Pons (tissue), 1 donor: ENCODE results near the gene RAB43.
A peak's percentile ranks its signal among the peaks of the same experiment; 100 is the strongest.
"Not testable (repeated sequence)": the region's sequence is repeated elsewhere in the genome, so short reads cannot be mapped to it uniquely, and the experiment has no call there.

ENCODE experiments used
- DNase-seq: peaks from one replicate; pipeline ENCODE4 v3.0.0-alpha.2; 2016; ENCODE audit warnings: low spot score

RAB43 gene

DNA sequence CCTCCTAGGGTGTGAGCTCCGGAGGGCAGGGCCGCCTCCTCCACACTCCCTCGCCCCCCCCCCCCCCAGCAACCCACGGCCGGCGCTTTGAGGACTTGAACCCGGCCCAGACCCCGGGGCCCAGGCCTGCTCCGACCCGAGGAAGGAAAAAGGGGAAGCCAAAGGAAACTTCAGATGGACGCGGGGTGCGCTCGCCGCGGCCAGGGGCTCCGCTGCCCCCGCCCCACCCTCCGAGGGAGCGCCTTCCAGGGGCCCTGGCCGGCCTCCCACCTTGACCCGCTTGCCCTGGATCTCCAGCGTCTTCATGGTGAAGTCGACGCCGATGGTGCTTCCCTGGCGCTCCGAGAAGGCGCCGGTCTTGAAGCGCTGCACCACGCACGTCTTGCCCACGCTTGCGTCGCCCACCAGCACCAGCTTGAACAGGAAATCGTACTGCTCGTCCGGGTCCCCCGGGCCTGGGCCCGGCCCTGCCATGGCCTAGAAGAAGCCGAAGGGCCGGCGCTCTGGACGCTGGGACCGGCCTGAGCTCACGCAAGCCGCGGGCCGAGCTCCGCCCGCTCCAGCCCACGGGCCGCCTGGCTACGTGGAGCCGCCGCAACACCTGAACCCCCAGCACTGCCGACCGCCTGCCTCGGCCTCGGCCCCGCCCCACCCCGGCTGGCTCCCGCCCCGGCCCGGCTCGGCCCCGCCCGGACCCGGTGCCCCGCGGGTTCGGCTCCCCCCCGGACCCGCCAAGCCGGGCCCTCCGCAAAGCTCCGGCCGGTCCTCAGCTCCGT is 400 bp downstream of the RAB43 start:
- DNase-seq = no peak

DNA sequence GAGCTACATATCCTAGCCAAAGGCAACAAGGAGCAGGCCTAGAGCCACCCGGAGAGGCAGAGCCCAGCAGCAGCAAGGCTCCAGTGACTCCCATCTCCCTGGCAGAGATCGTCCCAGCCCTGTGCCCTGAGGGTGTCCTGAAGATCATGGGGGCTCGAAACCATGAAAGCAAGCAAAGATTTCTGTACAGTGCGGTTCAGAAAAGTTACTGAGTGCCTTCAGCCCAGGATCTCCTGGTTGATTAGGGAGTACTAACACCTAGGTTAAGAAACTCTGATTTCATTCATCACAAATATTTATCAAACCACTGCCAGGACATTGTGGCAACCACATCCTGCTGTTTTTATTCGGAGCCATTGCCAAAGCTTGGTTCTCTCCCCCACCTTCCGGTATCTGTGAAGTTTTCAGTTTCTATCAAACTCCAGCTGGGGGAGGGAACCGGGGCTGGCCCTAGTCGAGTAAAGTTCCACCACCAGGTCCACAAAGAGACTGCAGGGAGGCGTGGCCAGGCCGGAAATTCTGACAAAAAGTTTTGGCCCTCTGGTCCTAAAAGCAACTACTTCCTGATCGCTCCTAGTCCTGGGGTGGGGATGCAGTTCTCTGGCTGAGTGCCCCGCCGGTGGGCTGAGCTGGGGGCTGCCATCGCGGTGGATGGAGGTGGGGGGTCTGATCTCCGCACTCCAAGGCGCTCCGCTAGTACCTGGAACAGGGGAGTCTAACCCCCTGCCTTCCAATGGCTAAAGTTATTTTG is 1.2 kb downstream of the RAB43 start:
- DNase-seq = peak; percentile 72

DNA sequence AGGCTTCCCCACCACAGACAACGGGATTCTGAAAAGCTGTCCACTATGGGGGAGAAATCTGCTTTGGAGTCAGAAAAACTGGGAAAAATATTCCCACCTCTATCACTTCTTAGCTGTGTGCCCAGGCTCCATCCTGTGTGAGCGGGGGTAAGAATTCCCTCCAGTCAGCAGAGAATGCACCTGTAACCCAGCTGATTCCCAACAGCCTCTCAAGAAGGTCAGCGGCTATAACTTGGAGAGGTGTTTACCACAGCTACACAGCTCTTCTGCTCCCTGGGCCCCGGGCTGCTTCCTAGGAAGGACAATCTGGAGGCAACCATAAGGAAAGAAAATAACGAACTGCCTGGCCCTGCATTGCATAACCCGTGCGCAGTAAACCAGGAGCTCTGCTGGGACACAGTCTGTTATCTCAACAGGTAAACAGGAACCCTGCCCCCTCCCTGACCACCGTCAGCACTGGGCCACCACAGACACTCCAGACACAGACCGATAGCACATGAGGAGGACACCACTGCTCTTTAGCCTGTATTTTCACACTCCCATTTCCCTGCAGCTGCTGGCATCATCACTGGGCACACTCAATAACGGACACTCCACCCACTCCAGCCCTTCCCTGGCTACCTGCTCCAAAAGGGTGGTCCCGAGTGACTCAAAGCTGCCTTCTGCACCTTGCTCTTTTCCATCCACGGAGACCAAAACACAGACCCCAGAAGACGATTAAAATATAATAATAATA is 2.1 kb downstream of the RAB43 start:
- no peak for DNase-seq

DNA sequence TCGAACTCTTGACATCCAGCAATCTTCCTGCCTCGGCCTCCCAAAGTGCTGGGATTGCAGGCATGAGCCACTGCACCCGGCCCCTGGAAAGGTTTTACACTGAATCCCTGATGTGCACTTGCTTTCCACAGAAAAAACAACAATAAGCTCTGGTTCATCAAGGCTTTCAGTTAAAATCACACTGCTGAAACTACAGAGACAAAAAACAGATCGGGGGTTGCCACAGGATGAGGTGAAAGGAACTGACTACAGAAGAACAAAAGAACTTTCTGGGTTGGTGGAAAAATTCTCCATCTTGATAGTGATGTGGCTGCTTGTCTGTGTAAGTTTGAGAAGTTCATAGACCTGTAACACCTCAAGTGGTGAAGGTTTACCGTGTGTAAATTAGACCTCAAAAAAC is 2.9 kb downstream of the RAB43 start:
- DNase-seq = no peak

DNA sequence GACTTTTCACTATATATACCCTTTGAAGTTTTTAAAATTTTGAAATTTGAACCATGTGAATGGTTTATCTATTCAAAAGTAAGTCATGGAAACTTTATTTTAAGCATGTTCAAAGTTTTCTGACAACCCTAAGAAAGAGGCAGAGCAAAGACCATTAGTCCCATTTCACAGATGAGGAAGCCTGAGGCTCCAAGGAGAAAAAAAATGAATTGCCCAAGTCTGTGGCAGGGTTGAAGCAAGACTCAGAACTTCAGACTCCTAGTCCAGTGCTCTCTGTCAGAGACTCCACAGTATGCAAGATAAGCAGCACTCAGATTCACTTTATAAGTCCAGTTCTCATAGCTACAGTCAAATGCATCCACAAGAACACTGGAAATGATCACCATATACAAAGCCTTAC is 4.5 kb downstream of the RAB43 start:
- no peak for DNase-seq

DNA sequence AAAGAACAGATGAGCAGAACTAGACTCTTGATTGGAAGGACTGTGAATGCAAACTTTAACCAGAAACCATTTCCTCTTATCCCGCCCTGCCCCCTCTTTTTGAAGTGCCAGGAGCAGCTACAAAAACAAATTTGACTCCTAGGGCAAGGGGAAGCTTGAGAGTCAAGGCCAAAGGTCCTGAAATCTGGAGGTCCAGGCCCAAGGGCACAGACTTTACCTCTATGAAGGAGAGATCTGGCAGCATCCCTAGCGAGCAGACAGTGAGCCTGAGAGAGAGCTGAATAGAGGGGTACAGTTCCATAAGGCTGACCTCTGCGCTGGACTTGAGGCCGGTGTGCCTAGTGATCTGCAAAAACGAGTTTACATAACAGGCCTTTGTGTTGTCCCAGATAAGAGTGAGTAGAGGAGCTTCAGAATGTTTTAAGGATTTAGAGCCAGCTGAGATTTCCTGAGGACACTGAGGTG is 5.1 kb downstream of the RAB43 start:
- DNase-seq = no peak

DNA sequence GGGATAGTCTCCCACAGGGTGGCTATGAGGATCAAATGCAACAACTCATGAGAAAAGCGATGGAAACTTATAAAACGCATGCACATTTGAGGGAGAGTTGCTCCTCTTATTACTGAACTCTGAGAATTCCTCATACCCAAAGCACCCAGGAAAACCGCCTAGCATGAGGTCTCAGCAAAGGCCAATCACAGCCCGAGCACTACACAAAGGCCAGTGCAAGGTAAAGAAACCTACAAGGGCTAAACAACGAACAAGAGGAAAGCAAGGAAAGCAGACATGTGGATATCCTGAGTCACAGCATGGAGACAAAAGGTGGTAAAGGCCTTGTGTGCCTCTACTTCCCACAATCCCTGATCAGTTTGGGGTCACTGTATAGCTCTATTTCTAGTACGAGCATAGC is 7.1 kb downstream of the RAB43 start:
- no peak for DNase-seq

DNA sequence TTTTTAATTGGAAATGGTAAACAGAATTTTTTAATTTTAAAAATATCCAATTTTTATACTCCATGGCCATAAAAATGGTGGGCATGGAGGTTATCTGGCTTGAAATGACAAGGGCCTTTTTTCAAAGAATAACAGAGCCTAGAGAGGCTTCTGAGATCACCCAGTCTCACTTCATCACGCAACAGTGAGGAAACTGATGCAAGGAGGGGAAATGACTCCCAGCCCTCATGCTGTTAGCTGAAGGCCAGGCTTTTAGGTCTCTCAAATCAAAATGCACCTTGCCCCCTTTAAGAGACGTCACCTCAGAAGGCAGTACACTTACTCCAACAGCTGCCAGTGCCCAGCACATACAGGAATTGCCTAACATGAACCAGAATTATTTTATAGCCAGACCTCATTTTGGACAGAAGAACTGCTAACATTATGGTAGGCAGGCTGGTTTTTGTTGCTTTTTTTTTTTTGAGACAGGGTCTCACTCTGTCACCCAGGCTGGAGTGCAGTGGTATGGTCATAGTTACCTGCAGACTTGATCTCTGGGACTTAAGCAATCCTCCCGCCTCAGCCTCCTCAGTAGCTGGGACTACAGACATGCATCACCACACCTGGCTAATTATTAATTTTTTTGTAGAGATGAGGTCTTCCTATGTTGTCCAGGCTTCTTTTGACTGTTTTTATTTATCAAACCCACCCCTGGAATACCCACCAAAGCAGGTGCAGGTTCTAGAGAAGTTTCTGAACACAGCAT is 9.1 kb downstream of the RAB43 start:
- no peak for DNase-seq

DNA sequence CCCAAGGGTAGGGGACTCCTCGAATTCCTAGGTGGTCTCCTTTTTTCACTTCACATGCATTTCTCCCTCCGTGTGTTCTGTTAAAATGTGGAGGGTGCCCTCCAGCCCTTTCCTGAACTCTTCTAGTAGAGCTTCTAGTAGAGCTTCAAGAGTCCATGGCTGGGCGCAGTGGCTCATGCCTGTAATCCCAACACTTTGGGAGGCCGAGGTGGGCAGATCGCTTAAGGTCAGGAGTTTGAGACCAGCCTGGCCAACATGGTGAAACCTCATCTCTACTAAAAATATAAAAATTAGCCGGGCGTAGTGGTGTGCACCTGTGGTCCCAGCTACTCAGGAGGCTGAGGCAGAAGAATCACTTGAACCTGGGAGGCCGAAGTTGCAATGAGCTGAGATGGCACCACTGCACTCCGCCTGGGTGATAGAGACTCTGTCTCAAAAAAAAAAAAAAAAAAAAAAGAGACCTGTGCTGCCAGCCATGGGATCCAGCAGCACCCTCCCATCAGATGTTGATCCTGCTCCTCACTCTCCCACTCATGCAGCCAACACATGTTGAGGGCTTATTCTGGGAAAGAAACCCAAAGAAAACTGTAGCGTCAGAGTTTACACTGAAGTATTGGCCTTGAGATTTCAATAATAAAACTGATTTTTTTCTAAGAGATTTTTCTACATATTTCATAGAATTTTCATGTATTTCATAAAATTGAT is 10.4 kb downstream of the RAB43 start:
- not testable (repeated sequence) for DNase-seq

DNA sequence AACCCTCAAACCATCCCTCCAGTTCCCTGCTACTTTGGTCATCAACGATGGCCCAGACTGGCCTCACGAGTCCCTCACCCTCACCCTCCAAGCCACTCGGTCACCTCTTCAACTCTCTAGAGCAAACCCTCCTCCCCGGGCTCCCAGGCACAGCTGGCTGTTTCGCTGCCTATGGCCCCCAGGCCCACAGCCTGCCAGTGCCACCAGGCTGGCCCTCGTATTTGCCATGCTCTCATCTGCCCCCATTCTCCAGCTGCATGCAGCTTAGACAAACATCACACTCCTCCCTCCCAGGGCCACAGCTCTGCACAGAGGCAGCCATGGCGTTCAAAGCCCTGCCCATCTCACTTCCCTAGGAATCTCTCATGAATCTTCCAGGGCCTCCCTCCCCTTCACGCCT is 13.8 kb downstream of the RAB43 start:
- no peak for DNase-seq

DNA sequence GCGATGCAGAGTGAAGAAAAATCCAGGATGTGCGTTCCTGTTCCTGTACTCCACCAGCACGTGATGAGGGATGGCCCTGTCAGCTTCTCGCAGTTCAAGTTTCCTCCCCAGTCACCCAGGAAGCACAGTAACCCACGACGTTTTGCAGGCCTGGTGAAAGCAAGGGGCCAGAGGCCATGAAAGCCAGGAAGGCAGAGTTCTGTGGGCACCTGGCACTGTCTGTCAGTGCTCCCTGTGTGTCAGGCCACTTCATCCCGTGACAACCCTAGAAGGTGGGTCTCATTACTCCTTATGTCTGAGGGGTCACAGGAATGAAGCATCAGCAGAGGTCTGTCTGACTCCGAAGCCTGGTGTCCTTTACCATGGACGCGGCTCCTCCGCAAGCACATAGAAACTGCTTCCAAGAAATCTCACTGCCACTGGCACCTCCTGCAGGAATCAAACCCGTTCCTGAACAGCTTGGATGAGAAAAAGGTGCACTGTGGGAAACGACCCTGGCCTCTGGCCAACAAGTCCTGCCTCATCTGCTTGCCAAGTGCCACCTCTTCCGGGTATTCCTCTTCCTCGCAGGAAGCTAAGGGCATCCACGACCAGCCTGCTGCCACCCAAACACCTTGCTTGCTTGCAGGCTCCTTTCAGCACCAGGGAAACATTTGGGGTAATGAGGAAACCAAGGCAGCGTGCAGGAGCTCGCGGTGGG is 14.6 kb downstream of the RAB43 start:
- no peak for DNase-seq

DNA sequence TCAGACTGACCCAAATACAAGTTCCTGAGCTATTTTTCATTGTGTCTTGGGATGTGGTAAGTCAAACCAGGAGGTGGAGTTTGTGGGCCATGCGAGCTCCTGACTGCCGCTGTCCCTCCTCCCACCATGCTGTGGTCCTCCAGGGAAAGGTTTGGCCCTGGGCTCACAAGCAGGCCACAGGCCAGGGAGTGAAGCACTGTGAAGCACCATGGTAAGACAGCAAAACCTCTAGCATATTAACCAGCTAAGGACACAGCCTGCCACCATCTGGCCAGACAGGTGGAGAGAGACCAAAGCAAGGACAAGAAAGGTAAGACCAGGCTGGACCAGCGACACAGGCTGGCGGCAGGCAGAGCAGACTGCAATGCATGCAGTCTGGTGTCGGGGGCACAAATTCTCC is 15.3 kb downstream of the RAB43 start:
- DNase-seq = peak; percentile 28

DNA sequence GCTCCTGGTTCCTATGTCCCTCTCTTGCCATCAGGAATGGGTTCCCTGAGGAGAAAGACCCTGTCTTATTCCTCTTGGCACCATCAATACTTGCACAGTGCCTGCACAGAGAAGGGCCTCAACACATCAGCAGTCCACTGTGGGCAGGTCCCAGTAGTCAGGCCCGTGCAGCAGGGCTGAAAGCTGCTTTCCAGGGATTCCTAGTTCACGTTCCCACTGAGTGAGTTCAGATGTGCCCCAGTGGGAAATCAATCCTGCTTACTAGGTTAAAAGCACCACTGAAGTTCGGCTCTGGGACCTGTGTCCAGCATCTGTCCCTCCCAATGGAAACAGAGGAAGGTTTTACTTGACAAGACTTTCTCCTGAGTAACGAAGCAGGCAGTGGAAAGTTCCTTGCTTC is 15.7 kb downstream of the RAB43 start:
- no peak for DNase-seq

DNA sequence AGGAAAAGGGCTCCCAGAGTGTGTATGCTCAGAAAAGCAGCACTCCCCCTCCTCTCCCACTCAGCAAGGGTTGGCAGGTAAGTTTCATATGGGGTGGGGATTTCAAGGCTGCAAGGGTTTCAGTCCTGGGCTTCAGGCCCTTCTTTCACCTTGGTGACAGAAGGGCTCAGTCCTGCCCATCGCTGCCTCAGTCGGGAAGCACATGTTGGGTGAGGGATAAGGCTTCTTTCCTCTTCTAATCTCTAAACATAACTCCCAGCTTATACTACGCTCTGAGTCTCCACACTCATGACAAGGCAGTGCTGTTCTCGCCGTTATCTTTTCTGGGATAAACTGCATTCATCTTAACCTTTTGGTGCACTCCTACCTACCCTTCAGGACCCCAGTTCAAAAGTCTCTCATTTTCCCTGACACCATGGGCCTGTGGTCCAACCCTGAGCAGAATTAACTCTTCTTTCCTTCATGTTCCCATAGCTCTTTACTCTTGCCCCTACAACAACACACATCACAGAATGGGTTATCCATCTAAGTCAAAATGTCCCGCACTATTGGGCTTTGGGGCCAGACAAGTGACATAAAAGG is 17.0 kb downstream of the RAB43 start:
- no peak for DNase-seq

DNA sequence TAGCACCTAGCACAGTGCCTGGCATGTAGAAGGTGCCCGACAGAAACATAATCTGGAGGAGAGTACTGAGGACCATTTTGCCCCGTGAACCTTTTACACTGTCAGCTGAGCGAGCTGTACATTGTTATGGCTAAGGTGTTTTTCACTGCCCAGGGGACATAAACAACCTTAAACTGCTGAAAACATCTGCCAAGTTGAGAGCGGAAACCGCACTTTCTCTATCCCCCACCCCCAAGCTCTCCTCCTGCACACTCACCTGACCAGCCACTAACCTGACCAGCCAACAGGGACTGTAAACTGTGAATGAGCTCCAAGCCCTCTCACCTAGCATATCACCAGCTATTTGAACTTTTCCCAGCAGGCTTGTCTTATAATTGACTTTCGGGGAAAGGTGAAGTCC is 17.6 kb downstream of the RAB43 start:
- no peak for DNase-seq

DNA sequence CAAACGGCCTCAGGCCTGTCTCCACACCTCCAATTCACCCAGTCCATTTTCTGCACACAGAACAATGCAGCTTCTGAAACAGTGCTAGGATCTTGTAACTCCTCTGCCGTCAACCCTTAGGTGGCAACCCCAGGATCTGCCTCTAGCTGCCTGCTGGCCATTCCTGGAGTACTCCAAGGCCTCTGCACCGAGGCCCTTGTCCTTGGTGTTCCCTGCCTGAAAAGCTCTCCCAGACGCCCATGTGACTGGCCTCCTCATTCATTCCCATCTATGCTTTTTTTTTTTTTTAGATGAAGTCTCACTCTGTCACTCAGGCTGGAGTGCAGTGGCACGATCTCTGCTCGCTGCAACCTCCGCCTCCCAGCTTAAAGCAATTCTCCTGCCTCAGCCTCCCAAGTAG is 18.3 kb downstream of the RAB43 start:
- no peak for DNase-seq

DNA sequence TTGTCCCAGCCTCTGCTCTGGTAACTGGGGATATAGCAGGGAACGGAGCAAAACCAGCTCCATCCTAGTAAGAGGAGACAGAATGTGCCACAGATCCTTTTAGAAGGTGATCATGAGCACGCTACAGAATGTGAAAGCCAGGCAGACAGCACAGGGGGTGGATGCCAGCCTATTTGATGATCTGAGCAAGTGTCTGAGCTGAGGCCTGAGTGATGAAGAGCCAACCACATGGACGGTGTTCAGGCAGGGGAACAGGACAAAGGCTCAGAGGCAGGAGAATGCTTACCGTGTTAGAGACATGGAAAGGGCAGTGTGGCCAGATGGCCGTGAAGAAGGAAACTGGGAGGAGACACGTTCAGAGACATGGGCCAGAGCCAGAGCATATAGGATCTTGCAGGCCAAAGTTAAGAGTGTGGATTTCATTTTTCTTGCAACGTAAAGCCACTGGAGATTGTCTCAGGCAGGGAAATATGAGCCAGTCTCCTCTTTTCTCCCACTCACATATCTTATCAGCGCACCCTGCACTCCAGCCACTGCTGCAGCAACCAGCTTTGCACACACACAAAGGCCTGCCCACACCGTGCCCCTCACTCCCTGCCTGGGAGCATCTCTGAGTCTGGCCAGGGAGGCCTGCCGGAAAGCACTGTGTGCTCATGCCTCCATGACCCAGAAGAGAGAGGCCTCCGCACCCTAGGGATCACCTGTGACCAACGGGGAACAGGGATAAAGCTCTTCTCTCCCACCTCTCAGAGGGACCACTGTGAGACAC is 20.1 kb downstream of the RAB43 start:
- DNase-seq = no peak

DNA sequence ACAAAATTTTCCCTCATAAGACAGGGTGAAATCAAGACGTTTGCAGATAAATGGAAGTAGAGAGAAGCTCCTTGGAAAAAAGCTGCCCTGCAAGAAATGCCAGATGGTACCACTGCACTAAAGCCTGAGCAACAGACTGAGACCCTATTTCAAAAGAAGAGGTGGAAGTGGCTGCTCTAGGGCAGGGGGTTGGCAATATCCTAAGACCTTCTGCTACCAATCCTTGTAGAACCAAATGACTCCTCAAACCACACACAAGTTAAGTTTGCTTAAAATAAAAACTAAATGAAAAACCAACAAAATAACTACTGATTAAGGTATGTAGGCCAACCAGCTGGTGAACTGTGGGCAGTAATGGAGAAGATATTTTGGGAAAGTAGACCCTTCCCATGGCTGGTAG is 21.3 kb downstream of the RAB43 start:
- no peak for DNase-seq

DNA sequence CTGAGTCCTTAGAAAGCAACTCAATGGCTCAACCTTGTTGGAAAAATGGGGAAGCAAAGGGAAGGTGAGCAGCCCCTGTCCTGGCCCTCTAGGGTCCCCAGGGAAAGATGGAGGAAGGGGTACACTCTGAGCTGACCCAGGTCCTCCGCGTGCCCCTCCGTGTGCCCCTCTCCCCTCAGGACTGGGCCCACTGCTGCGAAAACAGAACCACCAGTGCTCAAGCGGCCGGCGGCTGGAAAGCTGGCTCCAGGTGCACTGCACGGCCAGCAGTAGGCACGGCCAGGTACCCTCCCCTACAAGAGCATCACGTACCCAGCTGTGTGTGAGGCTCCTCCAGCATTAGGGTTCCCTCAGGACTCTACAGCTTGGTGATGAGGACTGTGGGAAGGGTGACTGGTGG is 26.3 kb downstream of the RAB43 start:
- no peak for DNase-seq

DNA sequence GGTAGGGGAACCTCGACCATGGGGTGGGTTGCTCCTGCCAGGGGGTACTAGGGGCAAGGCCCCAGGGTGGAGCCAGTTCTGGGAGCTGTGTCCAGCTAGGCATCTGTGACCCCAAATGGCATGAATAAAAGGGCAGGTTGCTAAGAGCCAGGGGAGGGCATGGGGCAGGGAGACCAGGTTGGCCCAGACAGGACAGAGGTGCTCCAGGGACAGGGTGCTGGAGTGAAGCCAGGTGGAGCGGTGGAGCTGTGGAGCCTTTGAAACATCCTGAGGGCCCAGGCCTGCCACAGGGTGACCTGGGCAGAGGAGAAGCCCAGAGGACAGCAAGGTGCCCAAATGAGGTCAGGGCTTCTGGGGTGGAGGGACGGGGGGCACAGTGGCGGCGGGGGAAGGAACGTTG is 33.3 kb downstream of the RAB43 start:
- not testable (repeated sequence) for DNase-seq
